Measurements from ENCODE around the gene ARHGEF4. TPM values are rescaled to one million over a fixed set of nuclear protein-coding genes. Genes with fewer than 3 reads are reported as not detected.

ARHGEF4 gene
- total RNA-seq, 2 donors from 2014 or later, result 2.8 to 6.5 TPM

- Histone ChIP-seq H3K4me3 (no peak overlapping the region), H3K4me1 (ENCODE audit: control insufficient read depth in 1 of 2, low read depth in 2 of 2) (no peaks in the 10 kb centered on the region), H3K36me3 (no peaks in the 10 kb centered on the region), H3K27me3 (replicated peaks; ENCODE audit: insufficient read depth) (no peaks in the 10 kb centered on the region), H3K9me3 (no peaks in the 10 kb centered on the region), H3K27ac (no peak overlapping the region)
- DNase-seq (ENCODE audit: low spot score), result no peak
- no peak for TF ChIP-seq CTCF (IDR thresholded peaks at IDR 0.05)
- ATAC-seq (ENCODE audit: insufficient number of reproducible peaks, low FRiP score, low read depth), result no peak
Observed at GRCh38 chr2:130921164-130921476, 84.4 kb downstream of the ARHGEF4 start.

GRCh38 chr2:130922417-130922816 is 85.7 kb downstream of the ARHGEF4 start:
- no peaks in the 10 kb centered on the region for H3K9me3 ChIP-seq
- H3K4me3 ChIP-seq, result no peak overlapping the region
- ATAC-seq (ENCODE audit: insufficient number of reproducible peaks, low FRiP score, low read depth) (no peak), DNase-seq (ENCODE audit: low spot score) (no peak)
- H3K27ac ChIP-seq, result no peak overlapping the region
- H3K4me1 ChIP-seq (ENCODE audit: control insufficient read depth in 1 of 2, low read depth in 2 of 2), result no peaks in the 10 kb centered on the region
- H3K27me3 ChIP-seq (replicated peaks; ENCODE audit: insufficient read depth), result no peaks in the 10 kb centered on the region
- H3K36me3 ChIP-seq, result no peaks in the 10 kb centered on the region
- no peak for TF ChIP-seq CTCF (IDR thresholded peaks at IDR 0.05)

GRCh38 chr2:130928385-130928784 is 91.7 kb downstream of the ARHGEF4 start:
- no peak for ATAC-seq (ENCODE audit: insufficient number of reproducible peaks, low FRiP score, low read depth)
- no peak for TF ChIP-seq CTCF (IDR thresholded peaks at IDR 0.05)

GRCh38 chr2:130930740-130931659 is 94.3 kb downstream of the ARHGEF4 start:
- Histone ChIP-seq H3K9me3 (no peaks in the 10 kb centered on the region), H3K27me3 (replicated peaks; ENCODE audit: insufficient read depth) (no peaks in the 10 kb centered on the region), H3K4me1 (ENCODE audit: control insufficient read depth in 1 of 2, low read depth in 2 of 2) (no peaks in the 10 kb centered on the region), H3K27ac (no peak overlapping the region), H3K4me3 (no peak overlapping the region), H3K36me3 (no peaks in the 10 kb centered on the region)
- TF ChIP-seq CTCF (IDR thresholded peaks at IDR 0.05), result no peak
- ATAC-seq (ENCODE audit: insufficient number of reproducible peaks, low FRiP score, low read depth) (no peak), DNase-seq (ENCODE audit: low spot score) (no peak)

More at GRCh38 chr2:130928385-130928784, 91.7 kb downstream of the ARHGEF4 start:
- Histone ChIP-seq H3K36me3 (no peaks in the 10 kb centered on the region), H3K9me3 (no peaks in the 10 kb centered on the region), H3K27ac (no peak overlapping the region), H3K27me3 (replicated peaks; ENCODE audit: insufficient read depth) (no peaks in the 10 kb centered on the region), H3K4me3 (no peak overlapping the region), H3K4me1 (ENCODE audit: control insufficient read depth in 1 of 2, low read depth in 2 of 2) (no peaks in the 10 kb centered on the region)
- DNase-seq (ENCODE audit: low spot score), result no peak

GRCh38 chr2:130933501-130933900 is 96.8 kb downstream of the ARHGEF4 start:
- Histone ChIP-seq H3K4me3 (no peak overlapping the region), H3K4me1 (ENCODE audit: control insufficient read depth in 1 of 2, low read depth in 2 of 2) (no peaks in the 10 kb centered on the region), H3K27me3 (replicated peaks; ENCODE audit: insufficient read depth) (no peaks in the 10 kb centered on the region), H3K27ac (no peak overlapping the region), H3K36me3 (no peaks in the 10 kb centered on the region), H3K9me3 (no peaks in the 10 kb centered on the region)
- DNase-seq (ENCODE audit: low spot score), result no peak
- ATAC-seq (ENCODE audit: insufficient number of reproducible peaks, low FRiP score, low read depth), result no peak
- no peak for TF ChIP-seq CTCF (IDR thresholded peaks at IDR 0.05)

Measured in thoracic aorta (tissue), 2 donors.